Left ventricle myocardium superior (tissue), 1 donor: ENCODE results near the gene CNMD. TPM values are rescaled to one million over a fixed set of nuclear protein-coding genes. Genes with fewer than 3 reads are reported as not detected.
"Not testable (repeated sequence)": the region's sequence is repeated elsewhere in the genome, so short reads cannot be mapped to it uniquely, and the experiment has no call there.

Experiments used
- ATAC-seq: fragments of 200-7000 bp; cut with Tn5 transposase; one replicate; pipeline ENCODE4 v1.9.1; 2020; ENCODE audit warnings: mild to moderate bottlenecking, moderate library complexity
- DNase-seq: peaks from one replicate; pipeline ENCODE4 v3.0.0-alpha.2; 2020
- intact Hi-C: fragments of 100-400 bp; cut with micrococcal nuclease; formaldehyde crosslinking; loops from one replicate; pipeline ENCODE4 v1.11.0; 2022
- total RNA-seq: library from RNA; stranded (reverse); fragmentation: NEBNext Ultra II Directional; extraction: Animal tissue kit (Norgen Biotek cat#: 25700); gene quantifications from one replicate; pipeline ENCODE4 v1.2.1, GENCODE V29; 2021
- donor health status: DM: no; HTN: yes; CAD: no; lungs with severe emphysema.

CNMD gene
- total RNA-seq, 1 donor from 2014 or later = not detected

- intact Hi-C loops = no loop called here
- ATAC-seq = no peak
- no peak for DNase-seq
Measured at GRCh38 chr13:52749419-52749818, 9.8 kb upstream of the CNMD start.

DNA sequence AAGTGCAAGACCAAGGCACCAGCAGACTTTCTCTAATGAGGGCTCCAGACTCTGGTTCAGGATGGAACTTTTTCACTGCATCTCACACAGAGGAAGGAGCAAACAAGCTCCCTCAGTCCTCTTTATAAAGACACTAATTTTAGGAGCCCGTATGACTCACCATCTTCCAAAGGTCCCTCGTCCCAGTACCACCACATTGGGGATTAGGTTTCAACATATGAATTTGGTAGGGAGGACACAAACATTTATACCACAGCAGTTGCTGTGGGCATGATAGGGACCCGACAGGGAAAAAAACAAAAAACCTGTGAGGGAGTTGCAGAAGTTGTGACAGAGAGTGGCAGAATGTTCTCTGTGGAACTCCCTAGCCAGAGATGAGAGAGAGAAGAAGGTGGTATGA is 6.5 kb upstream of the CNMD start:
- intact Hi-C loops = no loop called here
- DNase-seq (no peak), ATAC-seq (no peak)

DNA sequence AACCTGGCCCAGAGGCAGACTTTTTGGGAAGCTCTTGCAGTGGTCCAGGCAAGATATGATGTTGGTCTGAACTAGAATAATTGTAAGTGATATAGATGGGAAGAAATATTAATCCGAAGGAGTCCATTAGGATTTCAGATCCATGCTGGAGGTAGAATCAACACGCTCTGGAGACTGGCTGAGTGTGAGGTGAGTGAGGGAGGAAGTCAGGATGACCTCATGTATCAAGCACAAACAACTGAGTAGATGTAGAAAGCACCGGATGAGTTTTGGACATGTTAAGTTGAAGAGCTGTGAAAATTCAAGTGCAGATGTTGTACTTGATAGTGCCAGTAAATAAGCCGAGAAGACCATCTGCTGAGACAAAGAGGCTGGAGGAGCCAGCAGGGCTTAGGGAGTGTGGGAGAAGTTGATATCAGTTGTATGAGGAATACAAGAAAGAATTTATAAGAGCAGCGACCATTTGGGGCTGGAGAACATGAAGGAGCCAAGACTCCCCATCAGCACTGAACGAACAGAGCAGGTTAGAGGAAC is 5.3 kb upstream of the CNMD start:
- DNase-seq (no peak), ATAC-seq (no peak)
- intact Hi-C loops = no loop called here

GRCh38 chr13:52743988-52744387 is 4.4 kb upstream of the CNMD start:
- ATAC-seq (no peak), DNase-seq (no peak)
- intact Hi-C loops = no loop called here

GRCh38 chr13:52743569-52743968 is 3.9 kb upstream of the CNMD start:
- ATAC-seq (no peak), DNase-seq (no peak)
- intact Hi-C loops = no loop called here

DNA sequence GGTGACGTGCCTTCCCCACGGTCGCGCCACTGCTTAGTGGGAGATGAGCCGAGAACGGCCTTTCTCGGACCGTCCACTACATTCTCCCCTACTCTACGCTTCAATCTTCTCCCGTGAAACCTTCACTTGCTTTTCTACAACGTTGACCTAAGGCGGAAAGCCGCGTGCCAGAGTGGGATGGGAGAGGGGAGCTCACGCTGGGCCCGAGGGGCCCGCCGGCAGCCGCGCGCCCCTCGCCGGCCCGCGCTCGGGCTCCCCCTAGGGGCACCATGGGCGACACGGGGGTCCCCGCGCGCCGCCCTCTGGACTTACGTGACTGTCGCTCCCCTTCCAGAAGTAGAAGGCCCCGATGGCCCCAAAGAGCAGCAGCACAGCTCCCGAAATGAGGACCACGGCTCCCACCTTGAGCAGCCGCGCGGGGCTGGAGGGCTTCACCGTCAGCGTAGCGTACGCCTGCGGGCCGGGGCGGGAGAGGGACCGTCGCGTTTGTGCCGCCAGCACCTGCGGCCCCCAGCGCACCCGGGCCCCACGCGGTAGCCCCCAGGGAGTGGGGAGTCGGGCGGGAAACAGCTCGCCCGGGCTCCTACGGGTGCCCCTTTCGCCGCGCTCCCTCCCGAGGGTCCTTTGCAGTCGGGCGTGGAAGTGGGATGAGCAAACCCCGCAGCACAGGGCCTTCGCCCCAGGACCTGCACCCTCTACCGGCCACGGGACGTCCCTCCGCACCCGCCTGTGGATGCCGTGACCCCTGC is 727 bp downstream of the CNMD start:
- ATAC-seq (peak; percentile 67), DNase-seq (peak; percentile 56)
- intact Hi-C loops = no loop called here

DNA sequence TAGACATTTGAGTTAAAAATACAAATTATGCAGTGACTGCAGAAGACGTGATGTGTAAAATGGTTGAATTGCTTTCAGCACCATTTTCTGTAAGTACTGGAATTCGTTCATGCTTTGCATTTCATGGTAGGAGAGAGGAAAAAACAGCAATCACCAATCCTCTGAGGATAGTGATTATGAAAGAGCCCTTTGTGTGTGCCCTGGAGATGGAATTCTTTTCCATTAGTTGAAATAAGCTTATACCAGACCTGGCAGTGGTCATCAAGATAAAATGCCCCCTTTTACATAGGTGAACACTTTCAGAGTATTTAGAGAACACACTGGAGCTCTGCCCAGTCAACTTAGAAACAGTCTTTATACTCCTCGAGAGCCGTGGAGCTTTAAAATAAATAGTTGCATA is 1.7 kb downstream of the CNMD start:
- DNase-seq (no peak), ATAC-seq (no peak)
- intact Hi-C loops = no loop called here

GRCh38 chr13:52737451-52737850 is 2.2 kb downstream of the CNMD start:
- ATAC-seq = no peak
- intact Hi-C loops = no loop called here

GRCh38 chr13:52736891-52737290 is 2.7 kb downstream of the CNMD start:
- DNase-seq (no peak), ATAC-seq (no peak)
- intact Hi-C loops = no loop called here

More at GRCh38 chr13:52737451-52737850, 2.2 kb downstream of the CNMD start:
- DNase-seq = no peak

DNA sequence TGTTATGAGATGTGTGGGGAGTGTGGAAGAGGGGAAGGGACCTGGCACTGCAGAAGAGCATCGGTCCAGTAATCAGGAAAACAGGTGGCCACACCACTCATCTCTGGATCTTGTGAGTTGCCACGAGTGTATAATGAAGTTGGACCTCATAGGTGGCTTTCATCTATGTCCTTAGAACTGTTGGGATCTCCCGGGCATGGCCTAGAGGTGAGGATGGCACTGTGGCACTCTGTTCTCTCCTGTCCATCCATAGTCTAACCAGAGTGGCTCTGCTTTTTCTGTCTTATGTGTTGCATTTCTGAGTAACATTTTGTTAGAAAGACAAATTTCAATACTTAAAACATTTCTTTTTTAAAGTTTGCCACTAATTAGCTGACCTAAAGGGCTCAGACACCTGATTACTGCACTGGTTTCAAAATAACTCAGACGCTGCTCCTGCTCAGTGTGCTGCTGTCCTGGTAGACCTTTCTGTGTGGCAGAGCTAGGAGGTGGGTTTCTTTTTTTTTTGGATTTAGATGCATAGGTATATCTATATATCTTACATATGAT is 5.5 kb downstream of the CNMD start:
- no peak for ATAC-seq
- no peak for DNase-seq
- intact Hi-C loops = no loop called here

GRCh38 chr13:52726258-52726657 is 13.4 kb downstream of the CNMD start:
- intact Hi-C loops = no loop called here
- ATAC-seq (no peak), DNase-seq (no peak)

DNA sequence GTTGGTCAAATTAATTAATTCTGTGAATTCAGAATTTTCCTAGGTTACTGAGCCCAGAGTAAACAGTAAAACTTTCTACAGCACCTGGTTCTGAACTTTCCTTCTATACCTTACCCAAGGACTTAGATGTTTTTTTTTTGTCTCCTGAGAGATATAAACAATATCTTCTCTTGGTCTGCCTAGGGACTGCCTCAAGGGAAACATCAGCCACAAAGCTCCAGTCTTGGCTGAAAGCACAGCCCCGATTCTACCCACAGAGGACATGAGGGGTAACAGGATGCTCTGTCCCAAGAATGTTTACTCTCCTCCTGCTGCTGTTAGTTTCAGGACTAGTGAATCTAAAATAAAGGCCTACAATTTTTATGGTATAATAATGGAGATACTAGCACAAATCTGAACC is 14.3 kb downstream of the CNMD start:
- DNase-seq (no peak), ATAC-seq (no peak)
- intact Hi-C loops = no loop called here

GRCh38 chr13:52723181-52723580 is 16.4 kb downstream of the CNMD start:
- no peak for ATAC-seq
- DNase-seq = no peak
- intact Hi-C loops = no loop called here

- intact Hi-C loops, DNase-seq, ATAC-seq: not testable (repeated sequence)
Measured at GRCh38 chr13:52721356-52721755, 18.3 kb downstream of the CNMD start.

DNA sequence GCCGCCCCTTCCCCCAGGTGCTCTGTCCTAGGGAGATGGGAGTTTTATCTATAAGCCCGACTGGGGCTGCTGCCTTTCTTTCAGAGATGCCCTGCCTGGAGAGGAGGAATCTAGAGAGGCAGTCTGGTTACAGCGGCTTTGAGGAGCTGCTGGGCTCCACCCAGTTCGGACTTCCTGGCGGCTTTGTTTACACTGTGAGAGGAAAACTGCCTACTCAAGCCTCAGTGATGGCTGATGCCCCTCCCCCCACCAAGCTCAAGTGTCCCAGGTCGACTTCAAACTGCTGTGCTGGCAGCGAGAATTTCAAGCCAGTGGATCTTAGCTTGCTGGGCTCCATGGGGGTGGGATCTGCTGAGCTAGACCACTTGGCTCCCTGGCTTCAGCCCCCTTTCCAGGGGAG is 18.7 kb downstream of the CNMD start:
- DNase-seq, intact Hi-C loops, ATAC-seq: not testable (repeated sequence)

DNA sequence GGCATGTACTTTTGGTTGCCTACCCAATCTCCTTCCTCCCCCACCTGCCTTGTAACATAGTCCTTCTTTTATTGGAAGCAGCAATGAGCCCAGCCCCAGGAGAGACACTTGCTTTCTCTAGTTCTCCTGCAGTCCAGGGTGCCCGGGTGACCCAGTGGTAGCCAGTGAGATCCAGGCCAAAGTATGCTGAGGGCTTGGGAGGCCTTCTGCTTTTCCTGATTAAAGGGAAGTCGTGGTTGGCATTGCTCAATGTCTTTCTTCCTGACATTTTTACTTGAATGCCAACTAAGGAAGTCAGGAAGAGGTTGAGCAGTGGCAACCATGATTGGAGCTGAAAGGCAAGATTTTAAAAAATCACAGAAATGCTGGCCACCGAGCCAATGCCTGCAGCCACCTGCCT is 25.7 kb downstream of the CNMD start:
- intact Hi-C loops = no loop called here
- DNase-seq (peak; percentile 41), ATAC-seq (peak; percentile 67)

GRCh38 chr13:52712385-52712784 is 27.2 kb downstream of the CNMD start:
- DNase-seq = no peak
- intact Hi-C loops = no loop called here
- no peak for ATAC-seq

GRCh38 chr13:52711286-52711685 is 28.3 kb downstream of the CNMD start:
- intact Hi-C loops = no loop called here
- ATAC-seq (no peak), DNase-seq (no peak)

GRCh38 chr13:52708266-52708665 is 31.4 kb downstream of the CNMD start:
- intact Hi-C loops, DNase-seq, ATAC-seq: not testable (repeated sequence)

GRCh38 chr13:52707375-52707774 is 32.2 kb downstream of the CNMD start:
- intact Hi-C loops = no loop called here
- ATAC-seq (no peak), DNase-seq (no peak)

GRCh38 chr13:52706081-52706480 is 33.5 kb downstream of the CNMD start:
- ATAC-seq (no peak), DNase-seq (no peak)
- intact Hi-C loops = no loop called here
